Small intestine (tissue), 7 donors: ENCODE results near the gene CORO1C. TPM values are rescaled to one million over a fixed set of nuclear protein-coding genes. Genes with fewer than 3 reads are reported as not detected.
"Not testable (repeated sequence)": the region's sequence is repeated elsewhere in the genome, so short reads cannot be mapped to it uniquely, and the experiment has no call there.

Experiments used
- DNase-seq, 2 donors: peaks; one replicate each; pipeline versions ENCODE4 v3.0.0 to v3.0.0-alpha.2; 2013
- FAIRE-seq: peaks from 2 replicates; lab custom pipeline; 2012; peaks lifted over from hg19 to GRCh38; lab: Jason Lieb, UNC
- H3K27ac ChIP-seq, 3 donors: one replicate each; pipeline ENCODE4 v1.5.1; 2013; ENCODE audit warnings: low read length in 2 of 3, mild to moderate bottlenecking in 2 of 3, control low read depth in 1 of 3, inconsistent platforms in 1 of 3, low read depth in 1 of 3, moderate library complexity in 1 of 3
- H3K27me3 ChIP-seq, 3 donors: one replicate each; pipeline ENCODE4 v1.6.1; 2013; ENCODE audit warnings: low read length in 3 of 3, inconsistent platforms in 1 of 3; ENCODE audit not compliant: control insufficient read depth in 3 of 3, insufficient read depth in 3 of 3
- H3K36me3 ChIP-seq, 3 donors: one replicate each; pipeline ENCODE4 v1.6.1; 2013; ENCODE audit warnings: low read length in 3 of 3, inconsistent platforms in 1 of 3, low read depth in 1 of 3, mild to moderate bottlenecking in 1 of 3, moderate library complexity in 1 of 3; ENCODE audit not compliant: control insufficient read depth in 3 of 3, insufficient read depth in 2 of 3
- H3K4me1 ChIP-seq, 3 donors: one replicate each; pipeline ENCODE4 v1.6.1; 2013; ENCODE audit warnings: low read length in 2 of 3, inconsistent platforms in 1 of 3, low read depth in 1 of 3, mild to moderate bottlenecking in 1 of 3, moderate library complexity in 1 of 3; ENCODE audit not compliant: control insufficient read depth in 3 of 3, insufficient read depth in 2 of 3
- H3K4me3 ChIP-seq, 3 donors: one replicate each; pipeline ENCODE4 v1.5.1; 2013; ENCODE audit warnings: low read length in 3 of 3, control low read depth in 1 of 3, inconsistent platforms in 1 of 3, low read depth in 1 of 3, mild to moderate bottlenecking in 1 of 3, moderate library complexity in 1 of 3
- H3K9me3 ChIP-seq, 2 donors: one replicate each; pipeline ENCODE4 v1.6.1; 2013; ENCODE audit warnings: low read depth in 1 of 2, low read length in 1 of 2; ENCODE audit not compliant: control insufficient read depth in 2 of 2, insufficient read depth in 1 of 2
- WGBS, 3 donors: extraction: QIAGEN DNeasy Blood & Tissue Kit; methylation state at CpG; one replicate each; pipeline ENCODE4 v1.1.7; 2013; 5-methylcytosine and 5-hydroxymethylcytosine counted together
- polyA plus RNA-seq, 4 donors: library from polyadenylated mRNA; stranded (reverse) in 3 of 4; unstranded in 1 of 4; fragments of 200-250 nt in 3 of 4; fragments of 120-200 nt in 1 of 4; gene quantifications; one replicate each; pipeline versions ENCODE4 v1.2.1 to v1.2.3, GENCODE V29; 2013
- donor health status: healthy with polysubstance abuse.
- donor health status: control.
- donor health status: control.
- donor health status: Bipolar disorder and iron deficiency.
- donor health status: healthy.

Gene CORO1C
- polyA plus RNA-seq, 4 donors: 22.2 to 59.2 (median 33.0) TPM

DNA sequence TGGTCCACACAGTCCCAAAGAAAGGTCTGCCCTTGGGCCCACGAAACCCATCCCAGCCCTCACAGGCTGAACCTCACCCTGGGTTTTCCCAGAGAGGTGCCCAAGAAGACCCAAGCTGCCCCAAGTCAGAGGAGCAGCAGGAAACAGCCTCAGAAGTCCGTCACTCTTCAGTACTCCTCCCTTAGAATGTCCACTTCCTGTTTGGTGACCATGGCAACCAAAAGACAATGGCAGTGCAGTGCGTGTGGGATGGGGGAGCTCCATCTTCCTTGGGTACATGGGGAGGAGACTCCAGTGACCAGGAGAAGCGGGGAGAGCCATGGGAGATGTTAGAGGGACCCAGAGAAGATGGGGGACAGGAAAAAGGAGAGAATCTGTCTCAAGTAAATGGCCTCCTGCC lies 108.9 kb downstream of the CORO1C start:
- WGBS, 3 donors: 33 to 40% (median 40%) methylated on average over 4 of the region's 4 CpGs
- Histone ChIP-seq H3K27me3 (peaks cover 0 to 3% (median 0%) of the 10 kb centered on the region in 3 donors), H3K36me3 (no peaks in the 10 kb centered on the region), H3K27ac (peak overlapping the region in 1 of 3 donors; percentile 36), H3K4me3 (no peak overlapping the region), H3K9me3 (no peaks in the 10 kb centered on the region), H3K4me1 (no peaks in the 10 kb centered on the region)
- FAIRE-seq (no peak), DNase-seq (peak in 1 of 2 donors; percentile 39)

DNA sequence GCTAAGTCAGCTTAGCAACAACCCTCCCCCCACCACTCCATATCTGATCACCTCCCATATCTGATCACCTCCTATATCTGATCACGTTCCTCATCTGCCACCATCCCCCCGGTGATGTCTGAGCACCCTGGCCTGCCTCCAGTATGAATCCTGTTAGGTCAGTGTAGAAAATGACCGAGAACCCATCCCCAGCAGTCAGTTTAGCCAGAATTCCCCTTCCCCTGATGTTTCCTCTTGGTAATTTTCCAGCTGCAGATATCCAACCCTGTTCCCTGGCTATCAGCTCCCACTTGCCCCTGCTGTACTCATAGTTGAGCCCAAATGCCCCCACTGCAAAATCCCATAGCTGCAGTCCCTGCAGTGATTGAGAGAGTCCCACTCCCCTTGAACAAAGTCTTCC lies 110.2 kb downstream of the CORO1C start:
- Histone ChIP-seq H3K4me1 (no peaks in the 10 kb centered on the region), H3K27ac (no peak overlapping the region), H3K27me3 (peaks cover 0 to 3% (median 0%) of the 10 kb centered on the region in 3 donors), H3K4me3 (no peak overlapping the region), H3K36me3 (no peaks in the 10 kb centered on the region), H3K9me3 (peaks cover 0 to under 1% of the 10 kb centered on the region in 2 donors)
- WGBS, 3 donors: 73 to 85% (median 73%) methylated on average over 3 of the region's 3 CpGs
- FAIRE-seq: no peak
- DNase-seq: no peak

GRCh38 chr12:108620236-108620879 lies 111.0 kb downstream of the CORO1C start:
- 89 to 94% (median 92%) methylated on average over 10 of the region's 10 CpGs for WGBS, 3 donors
- no peaks in the 10 kb centered on the region for H3K4me1 ChIP-seq
- no peak for FAIRE-seq

DNA sequence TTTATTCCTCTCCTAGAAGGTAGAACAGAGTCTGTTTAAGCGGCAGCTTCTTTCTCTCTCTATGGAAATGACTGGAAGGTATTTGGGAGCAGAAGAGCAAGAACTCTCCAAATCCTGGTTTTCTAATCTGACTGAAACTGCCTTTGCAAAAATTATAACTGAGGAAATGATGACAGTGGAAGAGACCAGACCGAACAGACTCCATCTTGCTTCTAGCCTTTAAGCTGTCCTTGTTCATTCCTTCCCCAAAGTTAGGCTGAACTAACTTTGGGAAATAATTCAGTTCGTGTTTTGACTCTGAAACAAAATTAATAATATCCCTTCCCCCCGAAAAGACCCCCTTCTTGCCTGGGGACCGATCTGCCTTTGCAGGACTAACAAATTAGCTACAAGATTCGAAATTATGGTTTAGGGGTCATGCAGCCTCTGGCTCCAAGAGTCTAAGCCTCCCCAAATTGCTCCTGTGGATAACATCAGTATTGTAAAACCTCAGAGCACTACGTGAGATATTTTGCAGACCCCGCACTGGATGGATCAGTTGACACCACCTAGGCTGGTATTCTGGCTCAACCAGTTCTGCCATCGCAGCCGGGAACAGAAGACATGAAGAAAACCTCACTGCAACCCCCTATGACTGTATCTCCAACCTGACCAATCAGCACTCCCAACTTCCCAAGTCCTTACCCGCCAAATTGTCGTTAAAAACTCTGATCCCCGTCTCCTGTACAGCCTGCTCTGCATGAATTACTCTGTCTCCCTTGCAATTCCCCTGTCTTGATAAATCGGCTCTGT lies 111.8 kb downstream of the CORO1C start:
- peaks cover 0 to 3% (median 0%) of the 10 kb centered on the region in 3 donors for H3K27me3 ChIP-seq
- FAIRE-seq: no peak
- H3K27ac ChIP-seq: no peak overlapping the region
- WGBS, 3 donors: 59 to 76% (median 72%) methylated on average over 14 of the region's 14 CpGs
- H3K4me1 ChIP-seq: no peaks in the 10 kb centered on the region
- H3K4me3 ChIP-seq: no peak overlapping the region
- H3K9me3 ChIP-seq: peaks cover 0 to 3% of the 10 kb centered on the region in 2 donors
- no peaks in the 10 kb centered on the region for H3K36me3 ChIP-seq
- no peak for DNase-seq

More at GRCh38 chr12:108620236-108620879, 111.0 kb downstream of the CORO1C start:
- H3K9me3 ChIP-seq: peaks cover 0 to 3% of the 10 kb centered on the region in 2 donors
- no peaks in the 10 kb centered on the region for H3K36me3 ChIP-seq
- no peak overlapping the region for H3K4me3 ChIP-seq
- H3K27me3 ChIP-seq: peaks cover 0 to 3% (median 0%) of the 10 kb centered on the region in 3 donors
- H3K27ac ChIP-seq: no peak overlapping the region
- no peak for DNase-seq

DNA sequence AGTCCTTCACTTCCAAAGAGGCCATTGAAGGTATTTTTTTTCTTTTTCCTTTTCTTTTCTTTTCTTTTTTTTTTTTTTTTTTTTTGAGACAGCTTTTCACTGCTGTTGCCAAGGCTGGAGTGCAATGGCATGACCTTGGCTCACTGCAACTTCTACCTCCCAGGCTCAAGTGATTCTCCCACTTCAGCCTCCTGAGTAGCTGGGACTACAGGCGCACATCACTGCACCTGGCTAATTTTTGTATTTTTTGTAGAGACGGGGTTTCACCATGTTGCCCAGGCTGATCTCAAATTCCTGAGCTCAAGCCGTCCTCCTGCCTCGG lies 112.4 kb downstream of the CORO1C start:
- H3K36me3 ChIP-seq, H3K27ac ChIP-seq, FAIRE-seq, H3K9me3 ChIP-seq, H3K4me1 ChIP-seq, H3K4me3 ChIP-seq, DNase-seq, H3K27me3 ChIP-seq: not testable (repeated sequence)
- 84 to 93% (median 88%) methylated on average over 4 of the region's 4 CpGs for WGBS, 3 donors

- H3K9me3 ChIP-seq: peaks cover 0 to 3% of the 10 kb centered on the region in 2 donors
- H3K4me1 ChIP-seq: no peaks in the 10 kb centered on the region
- 9 to 13% (median 12%) methylated on average over 16 of the region's 16 CpGs for WGBS, 3 donors
- no peak overlapping the region for H3K27ac ChIP-seq
- H3K4me3 ChIP-seq: no peak overlapping the region
- no peak for FAIRE-seq
- peaks cover 0 to 3% (median 0%) of the 10 kb centered on the region in 3 donors for H3K27me3 ChIP-seq
- H3K36me3 ChIP-seq: no peaks in the 10 kb centered on the region
- peak; percentile 66 to 86 for DNase-seq
Measured at GRCh38 chr12:108618079-108618952, 113.0 kb downstream of the CORO1C start.

GRCh38 chr12:108616941-108617858 lies 114.1 kb downstream of the CORO1C start:
- H3K27ac ChIP-seq: peak overlapping the region in 1 of 3 donors; percentile 67
- no peak for FAIRE-seq

More at GRCh38 chr12:108616941-108617858, 114.1 kb downstream of the CORO1C start:
- H3K9me3 ChIP-seq: peaks cover 0 to 3% of the 10 kb centered on the region in 2 donors
- no peaks in the 10 kb centered on the region for H3K4me1 ChIP-seq
- no peak for DNase-seq
- no peaks in the 10 kb centered on the region for H3K36me3 ChIP-seq
- peaks cover 0 to 3% (median 0%) of the 10 kb centered on the region in 3 donors for H3K27me3 ChIP-seq
- no peak overlapping the region for H3K4me3 ChIP-seq
- WGBS, 3 donors: 64 to 76% (median 66%) methylated on average over 14 of the region's 14 CpGs
